Thyroid gland (tissue), 4 donors: ENCODE measurements around the gene MEFV.

Experiments
- CTCF ChIP-seq, 6 experiments: fragments of 200-600 bp in 3 of 6; fragments of 450-650 bp in 3 of 6; sonication (generic) in 3 of 6; IDR thresholded peaks; one replicate each; pipeline ENCODE4 v1.5.1; 2016 to 2019; ENCODE audit warnings: antibody characterized with exemption in 6 of 6, mild to moderate bottlenecking in 2 of 6, inconsistent platforms in 1 of 6, moderate library complexity in 1 of 6
- POLR2A ChIP-seq, 2 donors: fragments of 450-650 bp; IDR thresholded peaks; one replicate each; pipeline ENCODE4 v1.6.1; 2017; ENCODE audit warnings: antibody characterized with exemption in 2 of 2, mild to moderate bottlenecking in 2 of 2, moderate library complexity in 1 of 2

- TF ChIP-seq CTCF (IDR thresholded peaks at IDR 0.05) (peak in 3 of 6 experiments; percentile 25 to 43 (median 26)), POLR2A (IDR thresholded peaks at IDR 0.05) (peak in 1 of 2 donors; percentile 83)
Measured at GRCh38 chr16:3264137-3265036, 8.0 kb upstream of the MEFV start.
